IPS DF 4.7 (cell line): ENCODE results near the gene ANKDD1B.

ENCODE experiments used
- DNase-seq: peaks from one replicate; pipeline ENCODE4 v3.0.0-alpha.2; 2013; ENCODE audit warnings: low spot score; ENCODE audit errors: extremely low read depth

ANKDD1B gene

GRCh38 chr5:75706016-75706415 is 94.8 kb downstream of the ANKDD1B start:
- DNase-seq, result no peak

- DNase-seq, result no peak
Observed at GRCh38 chr5:75706775-75707174, 95.5 kb downstream of the ANKDD1B start.

GRCh38 chr5:75707911-75708509 is 96.8 kb downstream of the ANKDD1B start:
- no peak for DNase-seq

GRCh38 chr5:75710637-75711036 is 99.4 kb downstream of the ANKDD1B start:
- DNase-seq, result no peak

GRCh38 chr5:75711151-75711550 is 99.9 kb downstream of the ANKDD1B start:
- DNase-seq, result no peak

GRCh38 chr5:75712091-75712490 is 100.8 kb downstream of the ANKDD1B start:
- no peak for DNase-seq

- DNase-seq, result no peak
Observed at GRCh38 chr5:75716715-75717081, 105.4 kb downstream of the ANKDD1B start.

- peak; percentile 93 for DNase-seq
Observed at GRCh38 chr5:75717082-75717922, 106.0 kb downstream of the ANKDD1B start, which contains the start of gene POC5. POC5 (minus strand) TSS chr5:75717437; CDS start chr5:75712937, 4,500 bp downstream.

- no peak for DNase-seq
Observed at GRCh38 chr5:75720882-75721281, 109.6 kb downstream of the ANKDD1B start.
